Amniotic epithelial cell (primary cell): ENCODE results near the gene MAP1LC3A.
"Not testable (repeated sequence)": the region's sequence is repeated elsewhere in the genome, so short reads cannot be mapped to it uniquely, and the experiment has no call there.

Experiments
- DNase-seq: peaks from one replicate; pipeline ENCODE4 v3.0.0-alpha.2; 2010; ENCODE audit warnings: low read depth

MAP1LC3A gene

GRCh38 chr20:34558320-34559218 lies at the start of gene MAP1LC3A:
Gene MAP1LC3A (plus strand): TSS chr20:34558718. CDS start chr20:34558869, 151 bp downstream.
- peak; percentile 94 for DNase-seq

GRCh38 chr20:34510575-34510974 lies 47.9 kb upstream of the MAP1LC3A start:
- no peak for DNase-seq

- no peak for DNase-seq
Observed at GRCh38 chr20:34511891-34512265, 46.6 kb upstream of the MAP1LC3A start.

GRCh38 chr20:34512266-34512954 lies 46.1 kb upstream of the MAP1LC3A start:
- no peak for DNase-seq

GRCh38 chr20:34512955-34513419 lies 45.5 kb upstream of the MAP1LC3A start:
- no peak for DNase-seq

- DNase-seq: not testable (repeated sequence)
Observed at GRCh38 chr20:34514034-34514433, 44.5 kb upstream of the MAP1LC3A start.

GRCh38 chr20:34514897-34515483 lies 43.5 kb upstream of the MAP1LC3A start:
- DNase-seq: peak; percentile 29

GRCh38 chr20:34515484-34516246 lies 42.9 kb upstream of the MAP1LC3A start:
- DNase-seq: peak; percentile 71

- peak; percentile 93 for DNase-seq
Observed at GRCh38 chr20:34516247-34517113, 42.0 kb upstream of the MAP1LC3A start, which contains the start of gene DYNLRB1. Gene DYNLRB1 (plus strand): TSS chr20:34516422. CDS start chr20:34516459, 37 bp downstream.

GRCh38 chr20:34517114-34517505 lies 41.4 kb upstream of the MAP1LC3A start:
- peak; percentile 17 for DNase-seq

GRCh38 chr20:34518863-34519262 lies 39.7 kb upstream of the MAP1LC3A start:
- DNase-seq: not testable (repeated sequence)

GRCh38 chr20:34519841-34520240 lies 38.7 kb upstream of the MAP1LC3A start:
- DNase-seq: not testable (repeated sequence)

GRCh38 chr20:34522969-34523871 lies 35.3 kb upstream of the MAP1LC3A start:
- DNase-seq: peak; percentile 59

GRCh38 chr20:34524426-34524825 lies 34.1 kb upstream of the MAP1LC3A start:
- no peak for DNase-seq

- DNase-seq: peak; percentile 28
Observed at GRCh38 chr20:34525342-34525708, 33.2 kb upstream of the MAP1LC3A start.

- DNase-seq: peak; percentile 99
Observed at GRCh38 chr20:34525709-34526416, 32.7 kb upstream of the MAP1LC3A start.

GRCh38 chr20:34526466-34526865 lies 32.1 kb upstream of the MAP1LC3A start:
- DNase-seq: no peak

- no peak for DNase-seq
Observed at GRCh38 chr20:34527016-34527415, 31.5 kb upstream of the MAP1LC3A start.

GRCh38 chr20:34528921-34529297 lies 29.6 kb upstream of the MAP1LC3A start:
- peak; percentile 45 for DNase-seq
